Neural cell (in vitro differentiated cells): ENCODE results near the gene AP1M1.

Experiments
- EP300 ChIP-seq: fragments of 450-650 bp; conservative IDR thresholded peaks from 2 replicates; pipeline ENCODE4 v1.6.1; 2014; ENCODE audit warnings: antibody characterized with exemption, mild to moderate bottlenecking, moderate library complexity; ENCODE audit not compliant: poor library complexity, severe bottlenecking
- EZH2 ChIP-seq: fragments of 200-600, 300-800 bp; shearing (Covaris generic), sonication (generic); IDR thresholded peaks from 2 replicates; pipeline ENCODE4 v1.6.1; 2014; ENCODE audit warnings: antibody characterized with exemption, low read length, borderline replicate concordance, mild to moderate bottlenecking; ENCODE audit not compliant: insufficient read depth, poor library complexity, severe bottlenecking
- MXI1 ChIP-seq: fragments of 450-650 bp; conservative IDR thresholded peaks from 2 replicates; pipeline ENCODE4 v1.6.1; 2014; ENCODE audit warnings: antibody characterized with exemption, mild to moderate bottlenecking; ENCODE audit not compliant: poor library complexity, severe bottlenecking
- POLR2AphosphoS5 ChIP-seq: IDR thresholded peaks from 2 replicates; pipeline ENCODE4 v1.6.1; 2012
- RAD21 ChIP-seq: fragments of 450-650 bp; conservative IDR thresholded peaks from 2 replicates; pipeline ENCODE4 v1.6.1; 2014; ENCODE audit warnings: antibody characterized with exemption, mild to moderate bottlenecking, moderate library complexity
- SMC3 ChIP-seq: fragments of 450-650 bp; conservative IDR thresholded peaks from 2 replicates; pipeline ENCODE4 v1.6.1; 2014; ENCODE audit warnings: antibody characterized with exemption, mild to moderate bottlenecking, moderate library complexity; ENCODE audit not compliant: poor library complexity
- TAF1 ChIP-seq: IDR thresholded peaks from 2 replicates; pipeline ENCODE4 v1.6.1; 2012; ENCODE audit warnings: low read depth
- TF ChIP-seq, protein P1 (sequence below): fragments of 450-650 bp; IDR thresholded peaks from 2 replicates; pipeline ENCODE4 v1.5.1; 2014; ENCODE audit warnings: antibody characterized with exemption, mild to moderate bottlenecking, moderate library complexity; ENCODE audit not compliant: poor library complexity, severe bottlenecking
- TF ChIP-seq, protein P2 (sequence below): IDR thresholded peaks from 2 replicates; pipeline ENCODE4 v1.6.1; 2012; ENCODE audit warnings: borderline replicate concordance

DNA sequence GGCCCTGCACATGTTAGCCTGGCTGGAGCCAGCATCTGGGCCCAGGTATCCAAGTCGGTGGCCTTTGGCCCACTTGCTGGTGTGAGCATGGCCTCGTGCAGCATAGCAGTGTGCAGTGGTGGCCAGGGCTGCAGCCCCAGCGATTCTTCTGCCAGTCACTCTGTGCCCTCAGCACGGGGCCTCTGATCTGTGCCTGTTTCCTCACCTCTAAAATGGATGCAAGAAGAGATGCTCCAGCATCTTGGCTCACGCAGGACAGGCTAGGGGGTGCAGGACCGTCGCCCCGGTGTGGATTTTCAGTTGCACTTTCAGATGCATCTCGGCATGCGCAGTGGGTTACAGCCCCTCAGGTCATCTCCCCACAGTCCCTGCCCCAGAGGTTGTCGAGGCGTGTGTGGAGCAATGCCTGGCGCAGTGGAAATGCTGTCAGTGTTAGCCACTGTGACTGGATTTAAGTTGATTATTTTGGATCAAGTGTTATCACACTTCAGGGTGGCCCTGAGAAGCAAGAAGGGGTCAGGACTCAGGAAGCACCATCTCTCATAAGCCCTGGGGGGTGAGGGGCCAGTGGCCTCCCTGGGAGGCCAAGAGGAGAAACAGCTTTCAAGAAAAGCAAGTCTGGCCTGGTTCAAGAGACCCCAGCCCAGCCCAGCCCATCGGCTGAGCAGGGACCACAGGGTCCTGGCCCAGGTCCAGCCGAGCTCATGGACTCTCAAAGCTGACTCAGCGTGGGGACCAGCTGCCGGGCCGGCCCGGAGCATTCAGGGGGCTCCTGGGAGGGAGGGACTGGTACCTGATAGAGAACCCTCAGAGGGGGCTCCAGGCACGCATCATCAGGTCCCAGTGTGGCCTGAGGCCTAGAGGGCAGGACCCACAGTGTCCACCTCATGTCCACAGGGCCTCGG, 27.8 kb downstream of the AP1M1 start:
- TF ChIP-seq EZH2 (no peak), EP300 (no peak), RAD21 (no peak), SMC3 (no peak), POLR2AphosphoS5 (no peak), TAF1 (no peak), MXI1 (no peak)
- TF ChIP-seq, protein P1, sequence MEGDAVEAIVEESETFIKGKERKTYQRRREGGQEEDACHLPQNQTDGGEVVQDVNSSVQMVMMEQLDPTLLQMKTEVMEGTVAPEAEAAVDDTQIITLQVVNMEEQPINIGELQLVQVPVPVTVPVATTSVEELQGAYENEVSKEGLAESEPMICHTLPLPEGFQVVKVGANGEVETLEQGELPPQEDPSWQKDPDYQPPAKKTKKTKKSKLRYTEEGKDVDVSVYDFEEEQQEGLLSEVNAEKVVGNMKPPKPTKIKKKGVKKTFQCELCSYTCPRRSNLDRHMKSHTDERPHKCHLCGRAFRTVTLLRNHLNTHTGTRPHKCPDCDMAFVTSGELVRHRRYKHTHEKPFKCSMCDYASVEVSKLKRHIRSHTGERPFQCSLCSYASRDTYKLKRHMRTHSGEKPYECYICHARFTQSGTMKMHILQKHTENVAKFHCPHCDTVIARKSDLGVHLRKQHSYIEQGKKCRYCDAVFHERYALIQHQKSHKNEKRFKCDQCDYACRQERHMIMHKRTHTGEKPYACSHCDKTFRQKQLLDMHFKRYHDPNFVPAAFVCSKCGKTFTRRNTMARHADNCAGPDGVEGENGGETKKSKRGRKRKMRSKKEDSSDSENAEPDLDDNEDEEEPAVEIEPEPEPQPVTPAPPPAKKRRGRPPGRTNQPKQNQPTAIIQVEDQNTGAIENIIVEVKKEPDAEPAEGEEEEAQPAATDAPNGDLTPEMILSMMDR = no peak
- TF ChIP-seq, protein P2, sequence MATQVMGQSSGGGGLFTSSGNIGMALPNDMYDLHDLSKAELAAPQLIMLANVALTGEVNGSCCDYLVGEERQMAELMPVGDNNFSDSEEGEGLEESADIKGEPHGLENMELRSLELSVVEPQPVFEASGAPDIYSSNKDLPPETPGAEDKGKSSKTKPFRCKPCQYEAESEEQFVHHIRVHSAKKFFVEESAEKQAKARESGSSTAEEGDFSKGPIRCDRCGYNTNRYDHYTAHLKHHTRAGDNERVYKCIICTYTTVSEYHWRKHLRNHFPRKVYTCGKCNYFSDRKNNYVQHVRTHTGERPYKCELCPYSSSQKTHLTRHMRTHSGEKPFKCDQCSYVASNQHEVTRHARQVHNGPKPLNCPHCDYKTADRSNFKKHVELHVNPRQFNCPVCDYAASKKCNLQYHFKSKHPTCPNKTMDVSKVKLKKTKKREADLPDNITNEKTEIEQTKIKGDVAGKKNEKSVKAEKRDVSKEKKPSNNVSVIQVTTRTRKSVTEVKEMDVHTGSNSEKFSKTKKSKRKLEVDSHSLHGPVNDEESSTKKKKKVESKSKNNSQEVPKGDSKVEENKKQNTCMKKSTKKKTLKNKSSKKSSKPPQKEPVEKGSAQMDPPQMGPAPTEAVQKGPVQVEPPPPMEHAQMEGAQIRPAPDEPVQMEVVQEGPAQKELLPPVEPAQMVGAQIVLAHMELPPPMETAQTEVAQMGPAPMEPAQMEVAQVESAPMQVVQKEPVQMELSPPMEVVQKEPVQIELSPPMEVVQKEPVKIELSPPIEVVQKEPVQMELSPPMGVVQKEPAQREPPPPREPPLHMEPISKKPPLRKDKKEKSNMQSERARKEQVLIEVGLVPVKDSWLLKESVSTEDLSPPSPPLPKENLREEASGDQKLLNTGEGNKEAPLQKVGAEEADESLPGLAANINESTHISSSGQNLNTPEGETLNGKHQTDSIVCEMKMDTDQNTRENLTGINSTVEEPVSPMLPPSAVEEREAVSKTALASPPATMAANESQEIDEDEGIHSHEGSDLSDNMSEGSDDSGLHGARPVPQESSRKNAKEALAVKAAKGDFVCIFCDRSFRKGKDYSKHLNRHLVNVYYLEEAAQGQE = no peak
